ENCODE data around the gene CKB. TPM values are rescaled to one million over a fixed set of nuclear protein-coding genes. Genes with fewer than 3 reads are reported as not detected.
A peak's percentile ranks its signal among the peaks of the same experiment; 100 is the strongest.

The CKB gene
- total and polyA plus RNA-seq, 9 of the 15 experiments (the other 6 are each of a cell fraction or from before 2014, with no cell fraction given) = 23.9 to 692 (median 132) TPM

DNA sequence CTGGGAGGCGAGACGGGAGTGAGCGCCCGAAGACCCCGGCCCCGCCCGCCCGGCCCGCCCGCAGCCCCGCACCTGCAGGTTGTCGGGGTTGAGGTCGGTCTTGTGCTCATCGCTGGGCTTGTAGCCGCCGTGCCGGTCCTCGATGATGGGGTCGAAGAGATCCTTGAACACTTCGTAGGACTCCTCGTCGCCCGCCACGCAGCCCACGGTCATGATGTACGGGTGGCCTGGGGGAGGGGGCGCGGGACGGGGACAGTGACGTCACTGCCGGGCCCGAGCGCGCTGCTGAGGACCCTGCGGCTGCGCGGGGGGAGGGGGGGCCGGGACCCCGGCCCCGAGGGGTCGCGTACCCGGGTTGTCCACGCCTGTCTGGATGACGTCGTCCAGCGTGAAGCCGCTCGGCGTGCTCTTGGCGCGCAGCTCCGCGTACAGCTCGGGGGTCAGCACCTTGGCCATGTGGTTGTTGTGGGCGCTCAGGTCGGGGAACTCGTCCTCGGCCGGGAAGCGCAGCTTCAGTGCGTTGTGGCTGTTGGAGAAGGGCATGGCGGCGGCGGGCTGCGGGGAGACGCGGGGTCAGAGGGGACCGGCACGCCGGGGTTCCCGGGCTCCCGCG lies 573 bp downstream of the CKB start (continued):
- TF ChIP-seq, protein P1, sequence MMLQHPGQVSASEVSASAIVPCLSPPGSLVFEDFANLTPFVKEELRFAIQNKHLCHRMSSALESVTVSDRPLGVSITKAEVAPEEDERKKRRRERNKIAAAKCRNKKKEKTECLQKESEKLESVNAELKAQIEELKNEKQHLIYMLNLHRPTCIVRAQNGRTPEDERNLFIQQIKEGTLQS (IDR thresholded peaks at IDR 0.05) = peak; percentile 52; the same call in 1 of the 2 replicates
- TF ChIP-seq, protein P1 (CRISPR knock-in tag; conservative IDR thresholded peaks at IDR 0.05) = no peak
- TF ChIP-seq ELF1 (tag; IDR thresholded peaks at IDR 0.05) = no peak
- TF ChIP-seq FOXK2 (conservative IDR thresholded peaks at IDR 0.05 in 1 of 2, IDR thresholded peaks at IDR 0.05 in 1 of 2; ENCODE audit: low read depth in 2 of 2) = no peak
- TF ChIP-seq FIP1L1 (IDR thresholded peaks at IDR 0.05; ENCODE audit: low read depth, low read length, poor library complexity, severe bottlenecking) = peak; percentile 22
- TF ChIP-seq ZBTB9 (CRISPR knock-in tag; IDR thresholded peaks at IDR 0.05) = no peak
- TF ChIP-seq ZFP36 (IDR thresholded peaks at IDR 0.05; ENCODE audit: low read depth, low read length, partially characterized antibody) = no peak
- no peak for TF ChIP-seq ELF2 (CRISPR knock-in tag; IDR thresholded peaks at IDR 0.05)
- no peak for TF ChIP-seq POLR3A (IDR thresholded peaks at IDR 0.05; ENCODE audit: borderline replicate concordance, extremely low read depth, insufficient read depth, insufficient read length)
- no peak for TF ChIP-seq ZNF23 (CRISPR knock-in tag; IDR thresholded peaks at IDR 0.05)
- TF ChIP-seq KAT7 (CRISPR knock-in tag; IDR thresholded peaks at IDR 0.05; ENCODE audit: borderline replicate concordance) = no peak
- TF ChIP-seq DEAF1 (CRISPR knock-in tag; IDR thresholded peaks at IDR 0.05) = no peak
- TF ChIP-seq HOXB6 (CRISPR knock-in tag; IDR thresholded peaks at IDR 0.05; ENCODE audit: borderline replicate concordance) = no peak
- TF ChIP-seq PRMT5 (CRISPR knock-in tag; IDR thresholded peaks at IDR 0.05) = no peak
- no peak for TF ChIP-seq RBM22 (IDR thresholded peaks at IDR 0.05; ENCODE audit: low read depth, low read length, poor library complexity, severe bottlenecking)
- no peak for TF ChIP-seq ZNF280B (CRISPR knock-in tag; IDR thresholded peaks at IDR 0.05)
- no peak for TF ChIP-seq TCF15 (CRISPR knock-in tag; IDR thresholded peaks at IDR 0.05)
- no peak for TF ChIP-seq RFX7 (CRISPR knock-in tag; IDR thresholded peaks at IDR 0.05)
- TF ChIP-seq CHAMP1 (IDR thresholded peaks at IDR 0.05) = no peak
- no peak for TF ChIP-seq ZFX (CRISPR knock-in tag; IDR thresholded peaks at IDR 0.05)
